Neuronal stem cell (in vitro differentiated cells): ENCODE results near the gene CD2AP.

ENCODE experiments used
- DNase-seq: peaks from one replicate; pipeline ENCODE4 v3.0.0-alpha.2; 2013; ENCODE audit warnings: low spot score
- H2AFZ ChIP-seq: one replicate; pipeline ENCODE4 v1.6.1; 2013; ENCODE audit warnings: mild to moderate bottlenecking, low read length, inconsistent platforms
- H2AK5ac ChIP-seq: 2 replicates; pipeline ENCODE4 v1.6.1; 2013; ENCODE audit warnings: low read depth, mild to moderate bottlenecking, inconsistent platforms, low read length, moderate library complexity, mixed read lengths
- H2BK120ac ChIP-seq: 2 replicates; pipeline ENCODE4 v1.6.1; 2013; ENCODE audit warnings: low read depth, mild to moderate bottlenecking, inconsistent platforms, low read length, moderate library complexity, mixed read lengths
- H2BK12ac ChIP-seq: one replicate; pipeline ENCODE4 v1.6.1; 2013; ENCODE audit warnings: low read length, inconsistent platforms
- H2BK15ac ChIP-seq: 2 replicates; pipeline ENCODE4 v1.6.1; 2013; ENCODE audit warnings: mild to moderate bottlenecking, low read length, inconsistent platforms, mixed read lengths
- H2BK5ac ChIP-seq: one replicate; pipeline ENCODE4 v1.6.1; 2013; ENCODE audit warnings: inconsistent platforms, mild to moderate bottlenecking, low read length, moderate library complexity
- H3K14ac ChIP-seq: one replicate; pipeline ENCODE4 v1.6.1; 2013; ENCODE audit warnings: low read length, inconsistent platforms
- H3K18ac ChIP-seq: 2 replicates; pipeline ENCODE4 v1.6.1; 2013; ENCODE audit warnings: low read length, inconsistent platforms
- H3K23ac ChIP-seq: 2 replicates; pipeline ENCODE4 v1.6.1; 2013; ENCODE audit warnings: low read depth, mild to moderate bottlenecking, mixed read lengths, low read length, inconsistent platforms; ENCODE audit not compliant: poor library complexity
- H3K27ac ChIP-seq: replicated peaks from 3 replicates; pipeline ENCODE4 v1.5.1; 2013; ENCODE audit warnings: low read length, inconsistent platforms
- H3K27me3 ChIP-seq, 3 experiments: 2 replicates each; pipeline ENCODE4 v1.6.1; 2013; ENCODE audit warnings: low read length in 3 of 3, mild to moderate bottlenecking in 2 of 3, inconsistent platforms in 1 of 3, low read depth in 1 of 3, mixed read lengths in 1 of 3, moderate library complexity in 1 of 3; ENCODE audit not compliant: control insufficient read depth in 3 of 3, insufficient read depth in 3 of 3
- H3K36me3 ChIP-seq, 2 donors: replicated peaks in 1 of 2; 2 replicates each; pipeline ENCODE4 v1.6.1; 2013; ENCODE audit warnings: low read length in 2 of 2; ENCODE audit not compliant: control insufficient read depth in 2 of 2, insufficient read depth in 2 of 2
- H3K4ac ChIP-seq: 2 replicates; pipeline ENCODE4 v1.6.1; 2013; ENCODE audit warnings: inconsistent platforms, mild to moderate bottlenecking, low read length, moderate library complexity
- H3K4me1 ChIP-seq, 2 donors: 1 replicate in 1 of 2; 2 replicates in 1 of 2; pipeline ENCODE4 v1.6.1; 2013; ENCODE audit warnings: low read length in 2 of 2, low read depth in 1 of 2; ENCODE audit not compliant: control insufficient read depth in 2 of 2, insufficient read depth in 1 of 2
- H3K4me2 ChIP-seq: one replicate; pipeline ENCODE4 v1.6.1; 2013; ENCODE audit warnings: mild to moderate bottlenecking, low read length, inconsistent platforms; ENCODE audit not compliant: insufficient read depth, poor library complexity, severe bottlenecking
- H3K4me3 ChIP-seq, 2 donors: 2 replicates each; pipeline ENCODE4 v1.5.1; 2013; ENCODE audit warnings: low read length in 2 of 2, mild to moderate bottlenecking in 2 of 2, inconsistent platforms in 1 of 2, moderate library complexity in 1 of 2
- H3K79me1 ChIP-seq: one replicate; pipeline ENCODE4 v1.6.1; 2013; ENCODE audit warnings: low read depth, mild to moderate bottlenecking, inconsistent platforms, low read length, moderate library complexity
- H3K9ac ChIP-seq: one replicate; pipeline ENCODE4 v1.6.1; 2013; ENCODE audit warnings: mild to moderate bottlenecking, low read depth, low read length, inconsistent platforms; ENCODE audit not compliant: poor library complexity
- H3K9me3 ChIP-seq, 2 donors: replicated peaks in 1 of 2; 2 replicates each; pipeline versions ENCODE3 to v1.6.1; 2013; ENCODE audit warnings: low read length in 2 of 2, mild to moderate bottlenecking in 2 of 2, inconsistent platforms in 1 of 2, low read depth in 1 of 2, mixed read lengths in 1 of 2, moderate library complexity in 1 of 2; ENCODE audit not compliant: control insufficient read depth in 2 of 2, insufficient read depth in 1 of 2
- H4K8ac ChIP-seq: one replicate; pipeline ENCODE4 v1.6.1; 2013; ENCODE audit warnings: low read depth, mild to moderate bottlenecking, inconsistent platforms, low read length, moderate library complexity
- H4K91ac ChIP-seq: one replicate; pipeline ENCODE4 v1.6.1; 2013; ENCODE audit warnings: low read length, low read depth, mild to moderate bottlenecking, inconsistent platforms; ENCODE audit not compliant: poor library complexity
- WGBS, 2 donors: extraction: QIAGEN DNeasy Blood & Tissue Kit; methylation state at CpG; one replicate each; pipeline ENCODE4 v1.1.7; 2013; ENCODE audit warnings: missing lambda C conversion rate in 2 of 2, mixed read lengths in 1 of 2; ENCODE audit not compliant: insufficient read length in 2 of 2, insufficient replicate concordance in 1 of 2; ENCODE audit errors: extremely low coverage in 2 of 2; 5-methylcytosine and 5-hydroxymethylcytosine counted together

Gene CD2AP

GRCh38 chr6:47489995-47490394, 12.4 kb downstream of the CD2AP start:
- Histone ChIP-seq H3K27me3 (no peaks in the 10 kb centered on the region), H3K27ac (no peak overlapping the region), H2BK15ac (no peak overlapping the region), H3K23ac (no peak overlapping the region), H4K91ac (no peak overlapping the region), H3K4me3 (no peak overlapping the region), H3K79me1 (peaks cover 2% of the 10 kb centered on the region), H3K4ac (no peak overlapping the region), H3K36me3 (no peaks in the 10 kb centered on the region), H2BK5ac (no peak overlapping the region), H3K9ac (no peak overlapping the region), H3K18ac (no peak overlapping the region), H2BK120ac (no peak overlapping the region), H3K4me2 (no peak overlapping the region), H3K9me3 (no peaks in the 10 kb centered on the region), H3K14ac (no peak overlapping the region), H4K8ac (no peak overlapping the region), H2AK5ac (no peak overlapping the region), H2BK12ac (no peak overlapping the region), H3K4me1 (no peaks in the 10 kb centered on the region), H2AFZ (no peak overlapping the region)
- DNase-seq = no peak
- no CpG with 5 or more reads among the region's 2 CpGs for WGBS, 2 donors

GRCh38 chr6:47490676-47491075, 13.1 kb downstream of the CD2AP start:
- Histone ChIP-seq H4K91ac (no peak overlapping the region), H3K36me3 (no peaks in the 10 kb centered on the region), H2AFZ (no peak overlapping the region), H3K14ac (no peak overlapping the region), H2BK120ac (no peak overlapping the region), H3K9me3 (no peaks in the 10 kb centered on the region), H3K4me1 (no peaks in the 10 kb centered on the region), H3K9ac (no peak overlapping the region), H2BK5ac (no peak overlapping the region), H3K23ac (no peak overlapping the region), H3K27me3 (no peaks in the 10 kb centered on the region), H3K4me3 (no peak overlapping the region), H3K79me1 (peaks cover 2% of the 10 kb centered on the region), H2AK5ac (no peak overlapping the region), H2BK15ac (no peak overlapping the region), H3K4ac (no peak overlapping the region), H3K27ac (no peak overlapping the region), H2BK12ac (no peak overlapping the region), H3K4me2 (no peak overlapping the region), H4K8ac (no peak overlapping the region), H3K18ac (no peak overlapping the region)
- no peak for DNase-seq
- no CpG with 5 or more reads among the region's 1 CpG for WGBS, 2 donors

- Histone ChIP-seq H3K4ac (no peak overlapping the region), H3K4me2 (no peak overlapping the region), H3K9ac (no peak overlapping the region), H2BK120ac (no peak overlapping the region), H3K27me3 (no peaks in the 10 kb centered on the region), H3K23ac (no peak overlapping the region), H3K27ac (no peak overlapping the region), H3K79me1 (peaks cover 2% of the 10 kb centered on the region), H3K18ac (no peak overlapping the region), H3K4me3 (no peak overlapping the region), H4K8ac (no peak overlapping the region), H2BK5ac (no peak overlapping the region), H4K91ac (no peak overlapping the region), H3K36me3 (no peaks in the 10 kb centered on the region), H2AFZ (no peak overlapping the region), H2AK5ac (no peak overlapping the region), H2BK15ac (no peak overlapping the region), H3K9me3 (no peaks in the 10 kb centered on the region), H3K4me1 (no peaks in the 10 kb centered on the region), H3K14ac (no peak overlapping the region), H2BK12ac (no peak overlapping the region)
- no peak for DNase-seq
- WGBS, 2 donors = no CpG with 5 or more reads among the region's 2 CpGs
Measured at GRCh38 chr6:47492355-47492754, 14.8 kb downstream of the CD2AP start.

GRCh38 chr6:47495207-47495606, 17.6 kb downstream of the CD2AP start:
- Histone ChIP-seq H3K4ac (no peak overlapping the region), H3K9ac (no peak overlapping the region), H2AK5ac (no peak overlapping the region), H3K79me1 (peaks cover 2% of the 10 kb centered on the region), H3K4me3 (no peak overlapping the region), H2BK120ac (no peak overlapping the region), H3K4me2 (no peak overlapping the region), H2BK12ac (no peak overlapping the region), H4K91ac (no peak overlapping the region), H3K27ac (no peak overlapping the region), H3K14ac (no peak overlapping the region), H2BK15ac (no peak overlapping the region), H2AFZ (no peak overlapping the region), H3K18ac (no peak overlapping the region), H3K9me3 (no peaks in the 10 kb centered on the region), H3K4me1 (no peaks in the 10 kb centered on the region), H3K27me3 (no peaks in the 10 kb centered on the region), H4K8ac (no peak overlapping the region), H2BK5ac (no peak overlapping the region), H3K36me3 (no peaks in the 10 kb centered on the region), H3K23ac (no peak overlapping the region)
- WGBS, 2 donors = 100% methylated on average over 1 of the region's 8 CpGs; no CpG with 5 or more reads in 1 of the 2 donors
- no peak for DNase-seq
